Vagina (tissue), 2 donors: ENCODE data around the gene TGFBR2. TPM values are rescaled to one million over a fixed set of nuclear protein-coding genes. Genes with fewer than 3 reads are reported as not detected.

Experiments
- DNase-seq, 2 donors: peaks; one replicate each; pipeline ENCODE4 v3.0.0-alpha.2; 2017; ENCODE audit errors: extremely low spot score in 2 of 2
- H3K27ac ChIP-seq: fragments of 200-600 bp; sonication (generic); one replicate; pipeline ENCODE4 v1.5.1; 2019
- H3K27me3 ChIP-seq: fragments of 200-600 bp; sonication (generic); one replicate; pipeline ENCODE4 v1.5.1; 2019
- H3K36me3 ChIP-seq, 2 donors: fragments of 200-600 bp; sonication (generic); one replicate each; pipeline ENCODE4 v1.5.1; 2017 to 2019
- H3K4me1 ChIP-seq: fragments of 200-600 bp; sonication (generic); one replicate; pipeline ENCODE4 v1.5.1; 2019
- H3K4me3 ChIP-seq, 2 donors: fragments of 200-600 bp; sonication (generic); 1 replicate in 1 of 2; 2 replicates in 1 of 2; pipeline ENCODE4 v1.5.1; 2016 to 2019
- H3K9me3 ChIP-seq: fragments of 200-600 bp; sonication (generic); one replicate; pipeline ENCODE4 v1.5.1; 2019
- CTCF ChIP-seq, 3 experiments: fragments of 450-650 bp in 2 of 3; fragments of 200-600 bp in 1 of 3; sonication (generic) in 1 of 3; IDR thresholded peaks; one replicate each; pipeline ENCODE4 v1.5.1; 2017 to 2019; ENCODE audit warnings: antibody characterized with exemption in 3 of 3, mild to moderate bottlenecking in 2 of 3, moderate library complexity in 2 of 3
- POLR2A ChIP-seq, 2 donors: fragments of 450-650 bp; IDR thresholded peaks; one replicate each; pipeline ENCODE4 v1.6.1; 2017; ENCODE audit warnings: antibody characterized with exemption in 2 of 2, mild to moderate bottlenecking in 2 of 2, moderate library complexity in 2 of 2
- POLR2AphosphoS5 ChIP-seq, 2 donors: sonication (generic); formaldehyde crosslinking; IDR thresholded peaks; one replicate each; pipeline ENCODE4 v1.9.0; 2017; ENCODE audit warnings: antibody characterized with exemption in 2 of 2, mild to moderate bottlenecking in 2 of 2, low read depth in 1 of 2; ENCODE audit not compliant: insufficient read depth in 1 of 2
- intact Hi-C: fragments of 100-400 bp; cut with DNase I; formaldehyde crosslinking; loops from one replicate; pipeline ENCODE4 v1.15.1; 2023
- total RNA-seq: library from RNA; depleted of rRNA; stranded (reverse); fragments of >200 nt; gene quantifications from one replicate; pipeline ENCODE4 v1.2.3, GENCODE V29; 2016

Gene TGFBR2
- total RNA-seq, 1 donor from 2014 or later, result 176 TPM

GRCh38 chr3:30605706-30606300 is 598 bp upstream of the TGFBR2 start:
- peak overlapping the region; percentile 96 for H3K27ac ChIP-seq

GRCh38 chr3:30607032-30607833 is 832 bp downstream of the TGFBR2 start:
- TF ChIP-seq CTCF (IDR thresholded peaks at IDR 0.05), result no peak
- peak; percentile 47 to 71 for TF ChIP-seq POLR2AphosphoS5 (IDR thresholded peaks at IDR 0.05; ENCODE audit: insufficient read depth in 1 of 2, low read depth in 1 of 2)
- peak in 1 of 2 donors; percentile 26 for TF ChIP-seq POLR2A (IDR thresholded peaks at IDR 0.05)
- Histone ChIP-seq H3K9me3 (no peaks in the 10 kb centered on the region), H3K36me3 (no peaks in the 10 kb centered on the region), H3K4me3 (peak overlapping the region; percentile 75 to 92), H3K27ac (peak overlapping the region; percentile 96), H3K4me1 (peaks cover 19% of the 10 kb centered on the region), H3K27me3 (no peaks in the 10 kb centered on the region)
- intact Hi-C loops, result loop anchor here (10.0 kb wide), 1 partner anchor 82 kb away; no protein-coding TSS in a partner anchor
- no peak for DNase-seq

More at GRCh38 chr3:30605706-30606300, 598 bp upstream of the TGFBR2 start:
- H3K4me1 ChIP-seq, result peaks cover 14% of the 10 kb centered on the region
- H3K4me3 ChIP-seq, result peak overlapping the region; percentile 75 to 92
- H3K9me3 ChIP-seq, result no peaks in the 10 kb centered on the region
- no peaks in the 10 kb centered on the region for H3K27me3 ChIP-seq
- no peaks in the 10 kb centered on the region for H3K36me3 ChIP-seq
- no peak for DNase-seq
- intact Hi-C loops, result loop anchor here (10.0 kb wide), 1 partner anchor 81 kb away; no protein-coding TSS in a partner anchor
- TF ChIP-seq POLR2AphosphoS5 (IDR thresholded peaks at IDR 0.05; ENCODE audit: insufficient read depth in 1 of 2, low read depth in 1 of 2), result no peak
- TF ChIP-seq CTCF (IDR thresholded peaks at IDR 0.05), result no peak
- no peak for TF ChIP-seq POLR2A (IDR thresholded peaks at IDR 0.05)

GRCh38 chr3:30608598-30608947 is 2.2 kb downstream of the TGFBR2 start:
- intact Hi-C loops, result loop anchor here (10.0 kb wide), 1 partner anchor 84 kb away; no protein-coding TSS in a partner anchor
- Histone ChIP-seq H3K27me3 (no peaks in the 10 kb centered on the region), H3K27ac (peak overlapping the region; percentile 96), H3K4me3 (peak overlapping the region; percentile 52 to 92), H3K4me1 (peaks cover 32% of the 10 kb centered on the region), H3K36me3 (no peaks in the 10 kb centered on the region), H3K9me3 (no peaks in the 10 kb centered on the region)
- TF ChIP-seq CTCF (IDR thresholded peaks at IDR 0.05) (no peak), POLR2AphosphoS5 (IDR thresholded peaks at IDR 0.05; ENCODE audit: insufficient read depth in 1 of 2, low read depth in 1 of 2) (no peak), POLR2A (IDR thresholded peaks at IDR 0.05) (no peak)
- no peak for DNase-seq

GRCh38 chr3:30609930-30610701 is 3.7 kb downstream of the TGFBR2 start:
- peak overlapping the region; percentile 96 for H3K27ac ChIP-seq
- no peaks in the 10 kb centered on the region for H3K9me3 ChIP-seq
- intact Hi-C loops, result loop anchor here (10.0 kb wide), 2 partner anchors 75 to 85 kb away; no protein-coding TSS in a partner anchor
- H3K27me3 ChIP-seq, result no peaks in the 10 kb centered on the region
- DNase-seq, result no peak
- H3K4me3 ChIP-seq, result peak overlapping the region; percentile 52 to 92
- TF ChIP-seq POLR2A (IDR thresholded peaks at IDR 0.05) (no peak), POLR2AphosphoS5 (IDR thresholded peaks at IDR 0.05; ENCODE audit: insufficient read depth in 1 of 2, low read depth in 1 of 2) (no peak), CTCF (IDR thresholded peaks at IDR 0.05) (no peak)
- no peaks in the 10 kb centered on the region for H3K36me3 ChIP-seq
- H3K4me1 ChIP-seq, result peaks cover 41% of the 10 kb centered on the region
